SK-N-SH treated with all-trans-retinoic acid at 6 μM for 48 hours (cell line): ENCODE results near the gene SI.

Experiments
- ATAC-seq: fragments of 200-7000 bp; cut with Tn5 transposase; 3 replicates; pipeline ENCODE4 v1.9.1; 2020; ENCODE audit warnings: mild to moderate bottlenecking, moderate library complexity
- BACH2 ChIP-seq: fragments of 250-450 bp; sonication (Bioruptor Pico); IDR thresholded peaks from 2 replicates; pipeline ENCODE4 v1.9.0; 2021; ENCODE audit warnings: mild to moderate bottlenecking, borderline replicate concordance
- CREB5 ChIP-seq: fragments of 250-450 bp; sonication (Bioruptor Pico); IDR thresholded peaks from 2 replicates; pipeline ENCODE4 v1.5.1; 2020; ENCODE audit warnings: low read depth, mild to moderate bottlenecking, moderate library complexity
- ISL1 ChIP-seq: fragments of 250-450 bp; sonication (Bioruptor Pico); IDR thresholded peaks from 2 replicates; pipeline ENCODE4 v2.1.2; 2022; ENCODE audit warnings: mild to moderate bottlenecking, moderate library complexity
- OSR1 ChIP-seq: fragments of 250-450 bp; sonication (Bioruptor Pico); IDR thresholded peaks from 2 replicates; pipeline ENCODE4 v1.8.0; 2022; ENCODE audit warnings: moderate library complexity, mild to moderate bottlenecking, inconsistent platforms
- POU6F1 ChIP-seq: fragments of 250-450 bp; sonication (Bioruptor Pico); IDR thresholded peaks from 2 replicates; pipeline ENCODE4 v1.8.0; 2021; ENCODE audit warnings: low read depth, mild to moderate bottlenecking, moderate library complexity, borderline replicate concordance
- RARB ChIP-seq: fragments of 250-450 bp; sonication (Bioruptor Pico); IDR thresholded peaks from 2 replicates; pipeline ENCODE4 v1.8.0; 2021; ENCODE audit warnings: mild to moderate bottlenecking, moderate library complexity
- TCF4 ChIP-seq: fragments of 250-450 bp; sonication (Bioruptor Pico); IDR thresholded peaks from 2 replicates; pipeline ENCODE4 v1.8.0; 2021; ENCODE audit warnings: mild to moderate bottlenecking, moderate library complexity, borderline replicate concordance
- TSHZ2 ChIP-seq: fragments of 250-450 bp; sonication (Bioruptor Pico); IDR thresholded peaks from 2 replicates; pipeline ENCODE4 v1.5.0; 2020; ENCODE audit warnings: mild to moderate bottlenecking, moderate library complexity
- ZC3H10 ChIP-seq: fragments of 250-450 bp; sonication (Bioruptor Pico); IDR thresholded peaks from 2 replicates; pipeline ENCODE4 v1.5.1; 2021; ENCODE audit warnings: mild to moderate bottlenecking, moderate library complexity
- ZFP3 ChIP-seq: fragments of 250-450 bp; sonication (Bioruptor Pico); IDR thresholded peaks from 2 replicates; pipeline ENCODE4 v1.5.0; 2020; ENCODE audit warnings: mild to moderate bottlenecking, moderate library complexity
- ZNF565 ChIP-seq: fragments of 450-650 bp; formaldehyde crosslinking; conservative IDR thresholded peaks from 2 replicates; pipeline ENCODE4 v1.5.0; 2020; ENCODE audit warnings: low read depth, mild to moderate bottlenecking, moderate library complexity
- ZNF70 ChIP-seq: fragments of 450-650 bp; formaldehyde crosslinking; IDR thresholded peaks from 2 replicates; pipeline ENCODE4 v1.5.0; 2020; ENCODE audit warnings: mild to moderate bottlenecking, moderate library complexity
- ZNF8 ChIP-seq: fragments of 450-650 bp; formaldehyde crosslinking; IDR thresholded peaks from 2 replicates; pipeline ENCODE4 v1.5.0; 2020; ENCODE audit warnings: mild to moderate bottlenecking, moderate library complexity
- TF ChIP-seq, protein P1 (sequence below): fragments of 250-450 bp; sonication (Bioruptor Pico); IDR thresholded peaks from 2 replicates; pipeline ENCODE4 v1.8.0; 2020; ENCODE audit warnings: mild to moderate bottlenecking, moderate library complexity, borderline replicate concordance
- TF ChIP-seq, protein P2 (sequence below): fragments of 250-450 bp; sonication (Bioruptor Pico); IDR thresholded peaks from 2 replicates; pipeline ENCODE4 v1.5.1; 2021; ENCODE audit warnings: mild to moderate bottlenecking, moderate library complexity

The SI gene

GRCh38 chr3:165081183-165081582 is 2.9 kb upstream of the SI start (continued):
- TF ChIP-seq CREB5 (CRISPR knock-in tag) (no peak), ZNF70 (no peak), TCF4 (CRISPR knock-in tag) (no peak), OSR1 (no peak)

DNA sequence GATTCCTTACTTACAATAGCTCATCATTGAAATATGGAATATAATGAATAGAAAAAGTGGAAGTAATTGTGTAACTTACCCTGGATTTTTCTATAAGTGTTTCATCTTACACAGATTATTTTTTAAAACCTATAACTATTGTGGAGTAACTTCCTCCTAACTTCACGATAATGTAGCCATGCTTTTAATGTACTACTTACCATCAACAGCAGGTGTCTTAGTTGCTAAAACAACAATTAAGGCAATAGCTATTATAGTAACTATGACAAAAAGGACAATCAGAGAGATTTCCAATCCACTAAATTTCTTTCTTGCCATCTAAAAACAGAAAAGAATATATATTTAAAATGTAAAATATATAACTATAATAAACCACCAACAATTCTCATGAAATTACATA is 2.6 kb downstream of the SI start:
- ATAC-seq = no peak
- TF ChIP-seq, protein P1, sequence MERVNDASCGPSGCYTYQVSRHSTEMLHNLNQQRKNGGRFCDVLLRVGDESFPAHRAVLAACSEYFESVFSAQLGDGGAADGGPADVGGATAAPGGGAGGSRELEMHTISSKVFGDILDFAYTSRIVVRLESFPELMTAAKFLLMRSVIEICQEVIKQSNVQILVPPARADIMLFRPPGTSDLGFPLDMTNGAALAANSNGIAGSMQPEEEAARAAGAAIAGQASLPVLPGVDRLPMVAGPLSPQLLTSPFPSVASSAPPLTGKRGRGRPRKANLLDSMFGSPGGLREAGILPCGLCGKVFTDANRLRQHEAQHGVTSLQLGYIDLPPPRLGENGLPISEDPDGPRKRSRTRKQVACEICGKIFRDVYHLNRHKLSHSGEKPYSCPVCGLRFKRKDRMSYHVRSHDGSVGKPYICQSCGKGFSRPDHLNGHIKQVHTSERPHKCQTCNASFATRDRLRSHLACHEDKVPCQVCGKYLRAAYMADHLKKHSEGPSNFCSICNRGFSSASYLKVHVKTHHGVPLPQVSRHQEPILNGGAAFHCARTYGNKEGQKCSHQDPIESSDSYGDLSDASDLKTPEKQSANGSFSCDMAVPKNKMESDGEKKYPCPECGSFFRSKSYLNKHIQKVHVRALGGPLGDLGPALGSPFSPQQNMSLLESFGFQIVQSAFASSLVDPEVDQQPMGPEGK = no peak
- no peak for TF ChIP-seq ZNF70
- no peak for TF ChIP-seq TSHZ2 (CRISPR knock-in tag)
- TF ChIP-seq ZNF8 (CRISPR knock-in tag) = no peak
- no peak for TF ChIP-seq POU6F1 (CRISPR knock-in tag)
- TF ChIP-seq ZNF565 (CRISPR knock-in tag) = no peak
- TF ChIP-seq BACH2 (CRISPR knock-in tag) = no peak

DNA sequence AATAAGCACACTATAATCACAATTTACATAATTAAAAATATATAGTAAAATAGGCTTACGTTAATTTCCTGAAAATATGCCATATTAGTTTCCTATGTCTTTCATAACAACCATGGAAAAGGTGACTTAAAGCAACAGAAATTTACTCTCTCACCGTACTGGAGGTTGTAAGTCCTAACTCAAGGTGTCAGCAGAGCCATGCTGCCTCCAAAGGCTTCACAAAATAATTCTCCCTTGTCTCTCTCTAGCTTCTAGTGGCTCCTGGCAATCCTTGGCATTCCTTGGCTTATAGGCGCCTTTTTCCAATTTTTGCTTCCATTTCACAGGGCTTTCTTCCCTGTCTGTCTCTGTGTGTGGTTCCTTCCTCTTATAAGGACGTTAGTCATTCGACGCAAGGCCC is 7.6 kb downstream of the SI start:
- no peak for ATAC-seq

More for the DNA sequence above, 7.6 kb downstream of the SI start:
- TF ChIP-seq ISL1 (CRISPR knock-in tag) = no peak
- no peak for TF ChIP-seq ZFP3
- TF ChIP-seq ZC3H10 (CRISPR knock-in tag) = no peak
- TF ChIP-seq, protein P1 = no peak
- no peak for TF ChIP-seq CREB5 (CRISPR knock-in tag)
- TF ChIP-seq, protein P2, sequence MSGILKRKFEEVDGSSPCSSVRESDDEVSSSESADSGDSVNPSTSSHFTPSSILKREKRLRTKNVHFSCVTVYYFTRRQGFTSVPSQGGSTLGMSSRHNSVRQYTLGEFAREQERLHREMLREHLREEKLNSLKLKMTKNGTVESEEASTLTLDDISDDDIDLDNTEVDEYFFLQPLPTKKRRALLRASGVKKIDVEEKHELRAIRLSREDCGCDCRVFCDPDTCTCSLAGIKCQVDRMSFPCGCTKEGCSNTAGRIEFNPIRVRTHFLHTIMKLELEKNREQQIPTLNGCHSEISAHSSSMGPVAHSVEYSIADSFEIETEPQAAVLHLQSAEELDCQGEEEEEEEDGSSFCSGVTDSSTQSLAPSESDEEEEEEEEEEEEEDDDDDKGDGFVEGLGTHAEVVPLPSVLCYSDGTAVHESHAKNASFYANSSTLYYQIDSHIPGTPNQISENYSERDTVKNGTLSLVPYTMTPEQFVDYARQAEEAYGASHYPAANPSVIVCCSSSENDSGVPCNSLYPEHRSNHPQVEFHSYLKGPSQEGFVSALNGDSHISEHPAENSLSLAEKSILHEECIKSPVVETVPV (CRISPR knock-in tag) = no peak
- no peak for TF ChIP-seq TCF4 (CRISPR knock-in tag)
- no peak for TF ChIP-seq RARB (CRISPR knock-in tag)
- TF ChIP-seq POU6F1 (CRISPR knock-in tag) = no peak
